Erythroblast (primary cell): ENCODE results near the gene FAM110A.
"Not testable (repeated sequence)": the region's sequence is repeated elsewhere in the genome, so short reads cannot be mapped to it uniquely, and the experiment has no call there.

ENCODE experiments used
- DNase-seq, 2 experiments: peaks; one replicate each; lab custom pipeline; 2025; lab: John Stamatoyannopoulos, UW
- GATA1 ChIP-seq: IDR thresholded peaks from 2 replicates; pipeline ENCODE4 v1.6.1; 2011; ENCODE audit warnings: low read depth, mild to moderate bottlenecking, control low read depth, low read length, moderate library complexity
- POLR2A ChIP-seq: IDR thresholded peaks from 2 replicates; pipeline ENCODE4 v1.6.1; 2011; ENCODE audit warnings: mild to moderate bottlenecking, low read length

The FAM110A gene

DNA sequence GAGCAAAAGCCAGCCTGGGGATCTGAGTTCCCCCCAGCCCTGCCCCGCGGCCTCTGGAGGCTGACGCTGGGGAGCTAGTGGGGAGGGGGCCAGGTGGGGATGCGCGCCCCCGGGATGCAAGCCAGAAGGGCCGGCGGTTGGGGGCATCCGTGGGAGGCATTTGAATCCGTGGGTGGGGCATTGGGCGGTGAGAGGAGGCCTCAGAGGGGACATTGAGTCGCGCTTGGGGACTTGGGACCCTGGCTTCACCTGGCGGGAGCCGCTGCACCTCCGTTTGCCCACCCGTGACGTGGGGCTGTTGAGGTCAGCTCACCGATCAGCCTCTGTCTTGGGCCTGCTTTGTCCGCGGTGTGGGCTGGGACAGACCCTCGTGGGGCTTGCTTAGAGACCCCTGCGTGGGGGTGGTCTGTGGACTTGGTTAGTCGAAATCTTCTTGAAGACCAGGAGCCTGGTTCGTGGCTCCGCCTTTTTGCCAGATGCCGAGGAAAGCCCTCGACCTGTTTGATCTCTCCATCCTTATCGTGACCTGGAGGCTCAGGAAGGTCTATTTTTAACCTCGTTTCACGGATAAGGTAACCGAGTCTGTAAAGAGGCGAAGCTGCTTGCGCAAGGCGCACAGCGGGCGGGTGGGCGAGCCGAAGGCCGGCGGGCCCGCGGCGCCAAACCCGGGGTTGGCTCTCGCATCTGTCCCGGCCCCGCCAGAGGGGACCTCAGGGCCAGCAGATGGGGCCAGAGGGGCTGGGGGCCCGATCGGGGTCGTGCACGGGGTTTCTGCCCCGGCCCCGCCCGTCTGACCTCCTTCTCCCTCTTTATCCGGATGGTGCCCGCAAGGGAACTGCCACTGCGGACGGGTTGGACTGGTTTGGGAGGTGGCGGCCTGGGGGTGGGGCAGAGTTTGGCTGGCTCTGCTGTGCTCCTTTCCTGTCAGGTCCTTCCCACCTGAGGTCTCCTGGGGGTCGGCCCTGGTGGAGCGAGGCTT, 8.3 kb downstream of the FAM110A start:
- peak; percentile 54 to 59 for DNase-seq
- TF ChIP-seq POLR2A: no peak
- no peak for TF ChIP-seq GATA1

DNA sequence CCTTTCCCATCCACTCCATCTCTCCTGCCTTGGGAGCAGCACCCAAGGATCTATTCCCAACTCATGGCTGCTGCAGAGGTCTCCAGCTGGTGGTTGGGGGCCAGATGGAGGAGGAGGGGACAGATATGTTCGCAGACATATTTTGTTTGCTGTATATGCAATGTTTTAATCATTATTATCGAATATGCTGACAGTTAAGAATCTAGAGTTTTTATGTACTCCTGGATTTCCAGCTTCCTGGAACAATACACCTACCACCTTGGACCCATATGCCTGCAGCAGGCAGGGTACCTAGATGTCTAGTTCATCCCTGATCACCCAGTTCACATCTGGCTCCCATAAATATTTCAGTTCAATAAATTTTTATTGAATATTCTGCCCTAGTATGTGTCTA, 9.0 kb downstream of the FAM110A start:
- no peak for DNase-seq
- TF ChIP-seq GATA1 (no peak), POLR2A (no peak)

DNA sequence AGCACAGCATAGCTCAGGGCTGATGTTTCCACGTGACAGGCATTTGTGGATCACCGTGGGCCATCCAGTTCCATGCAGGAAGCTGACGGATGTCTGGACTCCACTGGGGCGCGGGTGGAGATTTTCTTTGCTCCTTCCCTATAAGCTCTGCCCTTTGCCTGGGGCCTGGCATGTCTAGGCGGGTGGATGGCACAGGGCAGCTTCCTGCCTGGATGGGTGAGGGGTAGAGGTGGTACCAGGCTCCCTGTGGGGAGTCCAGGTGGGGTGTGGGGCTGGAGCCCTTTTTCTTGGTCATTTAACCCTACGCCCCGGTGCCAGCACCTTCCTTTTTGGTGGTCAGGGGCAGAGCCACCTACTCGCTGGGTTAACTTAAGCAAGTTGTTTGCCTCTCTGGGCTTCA, 10.4 kb downstream of the FAM110A start:
- TF ChIP-seq POLR2A (no peak), GATA1 (no peak)
- no peak for DNase-seq

DNA sequence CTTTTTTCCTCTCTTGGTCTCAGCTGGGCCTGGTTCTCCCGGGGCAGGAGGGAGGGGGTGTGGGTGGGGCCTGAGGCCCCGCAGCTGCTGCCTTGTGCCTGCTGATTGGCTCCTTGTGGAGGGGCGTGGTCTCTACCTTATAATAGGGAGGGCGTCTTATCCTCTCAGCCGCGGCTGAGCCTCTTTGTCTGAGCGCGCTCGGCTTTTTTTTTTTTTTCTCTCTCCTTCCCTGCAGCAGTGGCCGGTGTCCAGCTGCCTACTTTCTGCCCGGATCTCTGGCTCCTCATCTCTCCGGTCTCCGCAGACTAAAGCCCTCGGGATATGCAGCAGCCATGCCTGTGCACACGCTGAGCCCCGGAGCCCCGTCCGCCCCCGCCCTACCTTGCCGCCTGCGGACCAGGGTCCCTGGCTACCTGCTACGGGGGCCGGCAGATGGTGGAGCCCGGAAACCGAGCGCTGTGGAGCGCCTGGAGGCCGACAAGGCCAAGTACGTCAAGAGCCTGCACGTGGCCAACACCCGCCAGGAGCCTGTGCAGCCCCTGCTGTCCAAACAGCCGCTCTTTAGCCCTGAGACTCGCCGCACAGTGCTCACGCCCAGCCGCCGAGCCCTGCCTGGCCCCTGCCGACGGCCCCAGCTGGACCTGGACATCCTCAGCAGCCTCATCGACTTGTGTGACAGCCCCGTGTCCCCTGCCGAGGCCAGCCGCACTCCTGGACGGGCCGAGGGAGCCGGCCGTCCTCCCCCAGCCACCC, 11.1 kb downstream of the FAM110A start:
- TF ChIP-seq GATA1 (no peak), POLR2A (peak; percentile 22)
- DNase-seq: peak; percentile 93 to 95

DNA sequence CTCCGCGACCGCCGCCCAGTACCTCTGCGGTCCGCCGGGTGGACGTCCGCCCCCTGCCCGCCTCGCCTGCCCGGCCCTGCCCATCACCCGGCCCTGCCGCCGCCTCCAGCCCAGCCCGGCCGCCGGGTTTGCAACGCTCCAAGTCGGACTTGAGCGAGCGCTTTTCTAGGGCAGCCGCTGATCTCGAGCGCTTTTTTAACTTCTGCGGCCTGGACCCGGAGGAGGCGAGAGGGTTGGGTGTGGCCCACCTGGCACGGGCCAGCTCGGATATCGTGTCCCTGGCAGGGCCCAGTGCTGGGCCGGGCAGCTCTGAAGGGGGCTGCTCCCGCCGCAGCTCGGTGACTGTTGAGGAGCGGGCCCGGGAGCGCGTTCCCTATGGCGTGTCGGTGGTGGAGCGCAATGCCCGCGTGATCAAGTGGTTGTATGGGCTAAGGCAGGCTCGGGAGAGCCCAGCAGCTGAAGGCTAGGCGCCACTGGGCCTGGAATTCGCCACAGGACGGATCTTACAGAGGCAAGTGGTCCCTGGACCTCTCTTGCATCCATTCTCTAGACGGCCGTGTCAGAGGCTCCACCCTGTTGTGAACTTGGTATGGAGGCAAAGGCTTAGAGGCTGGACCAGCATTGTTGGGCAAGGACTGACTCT, 11.8 kb downstream of the FAM110A start:
- DNase-seq: peak; percentile 60 to 64
- TF ChIP-seq POLR2A (no peak), GATA1 (no peak)

DNA sequence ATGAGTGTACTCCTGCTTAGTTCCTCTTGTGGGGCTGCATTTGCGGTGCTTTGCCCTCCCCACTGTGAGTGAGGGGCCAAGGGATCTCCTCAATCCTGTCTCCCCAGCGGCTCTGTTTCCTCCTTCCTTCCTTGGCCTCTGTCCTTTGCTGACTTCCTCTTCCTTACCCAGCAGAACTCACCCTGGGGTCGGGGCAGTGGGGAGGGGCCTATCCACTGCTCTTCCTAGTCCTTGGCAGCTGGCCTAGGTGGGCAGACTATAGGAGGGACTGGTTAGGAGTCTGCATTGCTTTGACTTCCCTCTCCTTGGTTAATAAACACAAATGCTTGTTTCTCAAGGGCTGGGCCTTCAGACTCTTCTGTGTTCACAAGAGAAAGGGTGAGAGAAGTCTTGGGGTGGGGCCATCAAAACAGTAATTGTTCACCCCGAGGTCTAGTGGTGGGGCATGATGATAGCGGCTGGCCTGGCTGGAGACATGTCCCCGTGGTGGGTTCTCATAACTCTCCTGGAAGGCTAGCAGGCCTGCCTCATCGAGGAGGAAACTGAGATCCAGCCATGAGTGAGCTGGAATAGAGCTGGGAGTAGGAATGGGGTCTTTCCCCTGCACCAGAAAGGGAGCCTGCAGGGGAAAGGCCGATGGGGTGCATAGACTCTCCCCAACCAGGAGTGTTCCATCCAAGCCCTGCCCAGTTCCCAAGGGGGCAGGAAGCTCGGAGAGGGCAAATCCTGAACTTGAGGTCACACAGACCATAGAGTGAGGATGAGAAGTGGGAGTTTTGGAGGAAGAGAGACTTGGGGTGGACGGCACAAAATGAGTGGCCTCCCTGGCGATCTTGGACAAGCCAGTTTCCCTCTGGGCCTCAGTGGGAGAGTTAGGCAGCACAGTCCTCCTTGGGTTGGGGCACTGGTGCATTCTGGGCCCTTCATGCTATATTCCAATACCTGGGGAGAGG, 12.7 kb downstream of the FAM110A start:
- no peak for TF ChIP-seq POLR2A
- TF ChIP-seq GATA1: no peak
- peak; percentile 44 to 56 for DNase-seq

DNA sequence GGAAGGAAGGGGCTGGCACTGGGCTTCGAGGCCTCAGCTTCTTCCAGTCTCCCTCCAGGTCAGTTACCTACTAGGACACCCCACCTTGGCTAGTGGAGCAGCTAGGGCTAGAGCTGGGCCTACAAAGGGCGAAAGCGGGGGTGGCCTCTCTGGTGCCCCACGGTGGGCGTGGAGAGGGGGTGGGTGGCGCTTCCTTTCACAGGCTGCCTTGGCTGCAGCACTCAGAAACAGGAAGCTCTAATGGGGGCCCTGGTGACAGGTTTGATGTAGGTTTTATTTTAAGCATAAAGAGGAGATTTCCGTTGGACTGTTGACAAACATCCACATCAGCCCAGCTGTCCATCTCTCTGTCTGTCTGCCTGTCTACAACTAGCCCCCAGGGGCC, 13.4 kb downstream of the FAM110A start:
- peak; percentile 40 to 42 for DNase-seq
- TF ChIP-seq POLR2A (no peak), GATA1 (no peak)

DNA sequence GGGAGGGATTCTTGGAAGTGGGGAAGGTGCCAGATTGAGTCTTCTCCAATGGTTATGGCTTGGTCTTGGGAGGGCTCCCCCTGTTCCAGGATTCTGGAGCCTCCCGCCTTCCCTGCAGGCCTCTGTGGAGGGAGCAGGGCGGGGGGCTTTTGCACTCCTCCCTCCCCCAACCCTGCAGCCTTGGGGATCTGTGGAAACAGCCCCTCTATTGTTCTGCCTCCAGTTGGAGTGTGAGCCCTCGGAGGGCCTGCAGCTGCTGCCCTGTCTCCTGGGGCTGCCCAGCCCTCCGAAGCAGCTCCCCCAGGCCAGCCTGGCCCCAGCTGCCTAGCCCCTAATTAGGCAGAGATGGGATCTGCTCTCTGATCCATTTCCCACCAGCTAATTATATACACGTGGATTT, 14.7 kb downstream of the FAM110A start:
- TF ChIP-seq GATA1 (no peak), POLR2A (no peak)
- DNase-seq: no peak

DNA sequence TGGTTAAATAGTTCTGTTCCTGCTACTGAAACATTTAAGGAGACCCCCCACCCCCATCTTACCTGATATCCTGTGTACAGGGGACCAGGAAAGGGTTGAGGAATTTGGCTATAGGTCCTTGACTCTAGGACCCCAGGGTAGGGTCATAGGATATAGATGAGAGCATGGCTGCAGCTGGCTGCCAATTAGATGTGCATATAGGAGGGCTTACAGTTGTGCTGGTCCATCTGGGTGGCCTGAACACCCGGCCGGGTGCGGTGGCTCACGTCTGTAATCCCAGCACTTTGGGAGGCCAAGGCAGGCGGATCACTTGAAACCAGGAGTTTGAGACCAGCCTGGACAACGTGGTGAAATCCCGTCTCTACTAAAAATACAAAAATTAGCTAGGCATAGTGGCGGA, 15.2 kb downstream of the FAM110A start:
- not testable (repeated sequence) for DNase-seq

DNA sequence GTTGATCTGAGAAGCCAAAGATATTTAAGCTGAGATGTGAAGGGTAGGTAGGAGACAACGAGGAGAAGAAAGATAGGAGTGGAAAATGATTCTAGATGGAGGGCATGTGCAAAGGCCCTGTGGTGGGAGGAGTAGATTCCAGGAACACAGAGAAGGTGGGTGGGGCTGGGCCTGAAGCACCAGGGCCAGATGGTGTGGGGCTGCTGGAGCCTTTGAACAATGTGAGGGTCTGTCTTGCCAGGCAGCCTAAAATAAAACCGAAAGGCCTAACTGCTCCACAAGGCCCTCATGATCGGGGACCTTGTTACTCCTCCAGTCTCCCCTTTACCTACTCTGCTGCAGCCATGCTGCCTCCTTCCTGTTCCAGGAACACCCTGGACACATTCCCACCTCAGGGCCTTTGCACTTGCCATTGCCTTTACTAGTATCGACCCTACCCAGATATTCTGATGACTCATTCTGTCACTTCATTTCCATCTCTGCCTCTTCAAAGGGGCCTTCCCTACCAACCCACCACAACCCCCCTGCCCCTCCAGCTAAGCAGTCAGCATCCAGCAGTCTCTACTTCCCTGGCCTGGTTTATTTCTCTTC, 20.0 kb downstream of the FAM110A start:
- DNase-seq: no peak
- TF ChIP-seq POLR2A: no peak
- TF ChIP-seq GATA1: no peak

DNA sequence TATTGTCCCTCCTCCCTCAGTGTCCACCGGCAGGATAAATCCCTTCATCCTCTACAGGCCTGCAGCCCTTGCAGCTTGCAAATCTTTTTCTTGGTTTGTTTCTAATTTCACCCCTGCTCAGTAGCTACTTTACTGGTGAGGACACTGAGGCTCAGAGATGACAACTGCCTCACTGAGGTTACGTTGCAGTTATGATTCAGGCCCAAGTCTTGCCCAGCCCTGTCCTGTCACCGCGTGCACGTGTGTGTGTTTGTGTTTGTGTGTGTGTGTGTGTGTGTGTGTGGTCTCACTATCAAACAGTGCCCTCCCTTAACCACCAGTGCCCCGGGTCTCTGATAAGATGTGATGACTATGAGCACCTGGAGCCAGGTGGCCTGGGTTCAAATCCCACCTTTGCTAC, 21.1 kb downstream of the FAM110A start:
- no peak for TF ChIP-seq POLR2A
- TF ChIP-seq GATA1: no peak
- no peak for DNase-seq

DNA sequence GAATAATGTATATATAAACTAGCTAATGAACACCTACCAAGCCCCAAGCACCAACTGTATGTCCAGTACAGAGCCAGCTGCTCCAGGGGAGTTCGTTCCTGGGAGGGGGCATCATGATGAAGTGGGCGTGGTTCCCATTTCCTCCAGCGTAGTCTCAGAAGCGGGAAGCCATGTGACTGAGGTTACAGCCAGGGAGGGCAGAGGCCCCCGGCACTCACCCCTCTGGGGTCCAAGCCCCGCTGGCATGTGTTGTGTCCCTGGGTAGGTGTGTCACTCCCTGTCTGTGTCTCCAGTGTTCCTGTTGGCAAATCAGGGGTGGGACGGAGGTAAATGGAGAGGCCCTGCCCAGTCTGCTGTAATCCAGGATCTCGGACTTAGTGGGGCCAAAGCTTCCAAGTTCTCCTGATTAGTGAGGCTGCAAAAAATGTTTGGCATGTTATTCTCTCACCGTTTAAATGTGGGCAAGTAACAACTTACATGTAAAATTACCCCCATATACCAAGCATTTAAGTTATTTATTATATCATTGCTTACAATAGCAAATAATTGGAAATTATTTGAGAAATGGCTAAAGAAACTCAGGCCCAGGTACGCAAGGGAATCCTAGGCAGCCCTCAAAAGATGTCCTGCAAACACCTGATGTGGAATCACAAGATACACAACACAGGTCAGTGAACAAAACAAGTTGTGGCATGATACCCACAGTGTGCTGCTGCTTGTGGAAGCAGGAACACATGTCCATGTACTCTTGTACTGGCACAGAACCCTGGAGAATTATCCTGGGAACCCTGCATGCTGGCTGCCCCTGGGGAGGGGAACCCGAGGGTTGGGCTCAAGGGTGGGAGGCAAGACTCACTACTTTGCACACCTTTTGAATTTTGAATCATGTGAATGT, 22.2 kb downstream of the FAM110A start:
- TF ChIP-seq GATA1 (no peak), POLR2A (no peak)
- no peak for DNase-seq
